Vagina (tissue), 2 donors: ENCODE results near the gene ERBB4.

ENCODE experiments used
- CTCF ChIP-seq, 3 experiments: fragments of 450-650 bp in 2 of 3; fragments of 200-600 bp in 1 of 3; sonication (generic) in 1 of 3; IDR thresholded peaks; one replicate each; pipeline ENCODE4 v1.5.1; 2017 to 2019; ENCODE audit warnings: antibody characterized with exemption in 3 of 3, mild to moderate bottlenecking in 2 of 3, moderate library complexity in 2 of 3
- POLR2A ChIP-seq, 2 donors: fragments of 450-650 bp; IDR thresholded peaks; one replicate each; pipeline ENCODE4 v1.6.1; 2017; ENCODE audit warnings: antibody characterized with exemption in 2 of 2, mild to moderate bottlenecking in 2 of 2, moderate library complexity in 2 of 2

- TF ChIP-seq CTCF (IDR thresholded peaks at IDR 0.05), result no peak
- TF ChIP-seq POLR2A (IDR thresholded peaks at IDR 0.05), result no peak
Observed at GRCh38 chr2:212112401-212112800, 426.2 kb downstream of the ERBB4 start.
